Stomach (tissue), 9 donors: ENCODE data around the gene SLC7A14. TPM values are rescaled to one million over a fixed set of nuclear protein-coding genes. Genes with fewer than 3 reads are reported as not detected.
"Not testable (repeated sequence)": the region's sequence is repeated elsewhere in the genome, so short reads cannot be mapped to it uniquely, and the experiment has no call there.

Experiments
- DNase-seq, 2 donors: peaks; one replicate each; pipeline versions ENCODE4 v3.0.0 to v3.0.0-alpha.2; 2013 to 2019
- H3K27ac ChIP-seq, 5 donors: fragments of 200-600 bp in 4 of 5; sonication (generic) in 4 of 5; one replicate each; pipeline ENCODE4 v1.5.1; 2013 to 2019; ENCODE audit warnings: mild to moderate bottlenecking in 1 of 5, moderate library complexity in 1 of 5
- H3K27me3 ChIP-seq, 3 donors: fragments of 200-600 bp; sonication (generic); one replicate each; pipeline ENCODE4 v1.5.1; 2017 to 2019; ENCODE audit warnings: mixed run types in 1 of 3
- H3K36me3 ChIP-seq, 4 donors: fragments of 200-600 bp; sonication (generic); 1 replicate in 3 of 4; 2 replicates in 1 of 4; pipeline ENCODE4 v1.5.1; 2016 to 2019
- H3K4me1 ChIP-seq, 4 donors: fragments of 200-600 bp; sonication (generic); one replicate each; pipeline ENCODE4 v1.5.1; 2016 to 2019
- H3K4me3 ChIP-seq, 4 donors: fragments of 200-600 bp; sonication (generic) in 3 of 4; one replicate each; pipeline ENCODE4 v1.5.1; 2016 to 2019; ENCODE audit warnings: mild to moderate bottlenecking in 1 of 4
- H3K9me3 ChIP-seq, 4 donors: fragments of 200-600 bp; sonication (generic); one replicate each; pipeline ENCODE4 v1.5.1; 2016 to 2019
- EP300 ChIP-seq: sonication (generic); formaldehyde crosslinking; IDR thresholded peaks from one replicate; pipeline ENCODE4 v1.6.1; 2017; ENCODE audit warnings: antibody characterized with exemption
- POLR2A ChIP-seq, 4 donors: fragments of 450-650 bp; IDR thresholded peaks; one replicate each; pipeline ENCODE4 v1.6.1; 2016; ENCODE audit warnings: antibody characterized with exemption in 4 of 4, control low read depth in 2 of 4, mild to moderate bottlenecking in 1 of 4, moderate library complexity in 1 of 4
- POLR2AphosphoS5 ChIP-seq, 3 donors: sonication (generic); formaldehyde crosslinking; IDR thresholded peaks; one replicate each; pipeline ENCODE4 v1.6.1; 2016; ENCODE audit warnings: antibody characterized with exemption in 3 of 3
- WGBS, 5 donors: extraction: QIAGEN DNeasy Blood & Tissue Kit in 3 of 5; methylation state at CpG; one replicate each; pipeline versions ENCODE4 v1.1.5 to v1.1.7; 2013 to 2018; 5-methylcytosine and 5-hydroxymethylcytosine counted together
- intact Hi-C: fragments of 100-400 bp; cut with DNase I; formaldehyde crosslinking; loops from one replicate; pipeline ENCODE4 v1.15.1; 2023; ENCODE audit warnings: low total_unique reads
- polyA plus RNA-seq, 3 donors: library from polyadenylated mRNA; stranded (reverse); fragments of 200-250 nt; gene quantifications; one replicate each; pipeline ENCODE4 v1.2.3, GENCODE V29; 2013
- total RNA-seq, 5 donors: library from RNA; depleted of rRNA; stranded (reverse); fragments of >200 nt; gene quantifications; one replicate each; pipeline versions ENCODE4 v1.1.0 to v1.2.3, GENCODE V29; 2014 to 2016
- TF ChIP-seq, protein P1 (sequence below), 7 experiments: fragments of 450-650 bp in 4 of 7; fragments of 200-600 bp in 3 of 7; sonication (generic) in 3 of 7; IDR thresholded peaks; one replicate each; pipeline ENCODE4 v1.5.1; 2016 to 2019; ENCODE audit warnings: antibody characterized with exemption in 7 of 7, control low read depth in 2 of 7, mild to moderate bottlenecking in 1 of 7
- donor health status: healthy with polysubstance abuse.
- donor health status: Bipolar disorder and iron deficiency.
- donor health status: healthy.

The SLC7A14 gene
- total and polyA plus RNA-seq, 8 donors, result 0.10 to 2.4 (median 0.43) TPM; not detected in 5

DNA sequence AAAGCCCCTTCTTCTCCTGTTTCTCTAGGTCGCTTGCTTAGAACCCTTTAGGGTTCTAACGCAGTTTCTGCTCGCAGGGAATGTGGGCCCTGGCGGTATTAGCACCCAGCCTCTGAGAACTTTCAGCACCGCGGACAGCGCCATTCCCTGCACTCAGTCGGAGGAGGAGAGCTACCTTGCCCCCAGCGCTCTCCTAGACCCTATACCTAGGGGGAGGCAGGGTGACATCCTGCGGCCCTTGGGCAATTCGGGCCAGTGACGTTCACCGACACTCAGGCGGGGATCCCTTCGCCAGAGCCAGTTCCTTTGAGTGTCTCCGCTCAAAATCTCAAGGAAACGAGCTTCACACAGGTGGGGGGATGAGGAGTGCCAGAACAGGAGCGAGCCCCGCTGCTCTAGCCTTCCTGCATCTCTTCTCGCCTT lies 1.3 kb downstream of the SLC7A14 start:
- Histone ChIP-seq H3K4me1 (peaks cover 0 to 17% (median 7%) of the 10 kb centered on the region in 4 donors), H3K9me3 (peaks cover 0 to 16% (median 3%) of the 10 kb centered on the region in 4 donors), H3K36me3 (no peaks in the 10 kb centered on the region), H3K27ac (no peak overlapping the region), H3K4me3 (peak overlapping the region in 1 of 4 donors; percentile 31), H3K27me3 (peaks cover 15 to 69% (median 36%) of the 10 kb centered on the region in 3 donors)
- DNase-seq, result peak; percentile 64 to 90
- intact Hi-C loops, result no loop called here
- TF ChIP-seq POLR2AphosphoS5 (IDR thresholded peaks at IDR 0.05) (no peak), EP300 (no peak), POLR2A (IDR thresholded peaks at IDR 0.05) (no peak)
- TF ChIP-seq, protein P1, sequence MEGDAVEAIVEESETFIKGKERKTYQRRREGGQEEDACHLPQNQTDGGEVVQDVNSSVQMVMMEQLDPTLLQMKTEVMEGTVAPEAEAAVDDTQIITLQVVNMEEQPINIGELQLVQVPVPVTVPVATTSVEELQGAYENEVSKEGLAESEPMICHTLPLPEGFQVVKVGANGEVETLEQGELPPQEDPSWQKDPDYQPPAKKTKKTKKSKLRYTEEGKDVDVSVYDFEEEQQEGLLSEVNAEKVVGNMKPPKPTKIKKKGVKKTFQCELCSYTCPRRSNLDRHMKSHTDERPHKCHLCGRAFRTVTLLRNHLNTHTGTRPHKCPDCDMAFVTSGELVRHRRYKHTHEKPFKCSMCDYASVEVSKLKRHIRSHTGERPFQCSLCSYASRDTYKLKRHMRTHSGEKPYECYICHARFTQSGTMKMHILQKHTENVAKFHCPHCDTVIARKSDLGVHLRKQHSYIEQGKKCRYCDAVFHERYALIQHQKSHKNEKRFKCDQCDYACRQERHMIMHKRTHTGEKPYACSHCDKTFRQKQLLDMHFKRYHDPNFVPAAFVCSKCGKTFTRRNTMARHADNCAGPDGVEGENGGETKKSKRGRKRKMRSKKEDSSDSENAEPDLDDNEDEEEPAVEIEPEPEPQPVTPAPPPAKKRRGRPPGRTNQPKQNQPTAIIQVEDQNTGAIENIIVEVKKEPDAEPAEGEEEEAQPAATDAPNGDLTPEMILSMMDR (IDR thresholded peaks at IDR 0.05), result no peak
- 2 to 14% (median 4%) methylated on average over 12 to 20 of the region's 20 CpGs for WGBS, 5 donors

DNA sequence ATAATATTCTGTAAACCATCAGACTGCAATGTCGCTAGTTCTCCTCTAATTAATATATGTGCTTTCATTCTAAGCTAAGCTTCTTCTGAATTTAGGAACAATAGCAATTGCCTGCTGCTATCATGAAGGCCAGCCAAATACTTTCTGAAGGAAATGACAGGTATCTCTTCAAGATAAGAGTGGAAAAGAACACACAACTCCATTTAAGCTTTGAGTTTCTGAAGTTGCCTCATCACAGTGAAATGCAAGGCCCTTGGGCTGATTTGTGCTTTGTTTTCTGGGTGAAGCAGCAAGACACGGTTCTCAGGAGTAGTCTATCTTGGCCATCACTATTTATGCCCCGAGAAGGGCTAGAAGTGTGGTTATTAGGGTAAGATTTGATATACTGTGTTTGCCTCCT lies 6.2 kb downstream of the SLC7A14 start:
- H3K27ac ChIP-seq, result no peak overlapping the region
- peaks cover 0 to 4% (median 1%) of the 10 kb centered on the region in 4 donors for H3K4me1 ChIP-seq
- peaks cover 0 to 28% (median 11%) of the 10 kb centered on the region in 3 donors for H3K27me3 ChIP-seq
- peaks cover 0 to 7% (median under 1%) of the 10 kb centered on the region in 4 donors for H3K9me3 ChIP-seq
- intact Hi-C loops, result no loop called here
- TF ChIP-seq POLR2A (IDR thresholded peaks at IDR 0.05), result no peak
- no peak for DNase-seq
- H3K4me3 ChIP-seq, result no peak overlapping the region
- no peaks in the 10 kb centered on the region for H3K36me3 ChIP-seq
- 56 to 68% (median 63%) methylated on average over 3 of the region's 3 CpGs for WGBS, 5 donors

DNA sequence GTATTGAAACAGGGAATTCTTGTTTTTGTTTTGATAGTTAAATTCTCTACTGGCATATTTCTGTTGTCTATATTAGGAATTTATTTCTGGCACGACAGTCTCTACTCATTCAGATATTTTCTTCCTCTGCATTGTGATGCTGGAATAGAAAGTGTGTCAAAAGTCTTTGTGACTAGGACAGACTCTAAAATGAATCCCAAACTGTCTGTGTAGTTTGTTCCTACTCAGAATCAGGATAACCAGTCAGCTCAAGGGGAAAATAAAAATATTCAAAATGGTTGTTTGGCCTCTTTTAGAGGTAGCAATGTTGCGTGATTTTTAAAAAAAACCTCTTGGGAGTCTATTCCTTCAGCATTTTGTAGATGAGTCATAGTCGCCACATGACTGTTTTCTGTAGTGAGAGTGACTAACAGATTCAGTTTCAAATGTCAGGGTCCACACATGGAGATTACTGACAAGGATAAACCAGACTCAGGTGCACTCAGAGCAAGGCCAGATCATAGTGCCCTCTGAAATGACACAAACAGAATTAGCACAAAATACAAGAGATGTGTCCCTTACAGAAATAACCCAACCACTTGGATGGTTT lies 13.1 kb downstream of the SLC7A14 start:
- Histone ChIP-seq H3K4me1 (no peaks in the 10 kb centered on the region), H3K27ac (no peak overlapping the region), H3K9me3 (no peaks in the 10 kb centered on the region), H3K27me3 (peaks cover 0 to 3% (median 0%) of the 10 kb centered on the region in 3 donors), H3K4me3 (no peak overlapping the region), H3K36me3 (no peaks in the 10 kb centered on the region)
- TF ChIP-seq POLR2AphosphoS5 (IDR thresholded peaks at IDR 0.05) (no peak), POLR2A (IDR thresholded peaks at IDR 0.05) (no peak), EP300 (no peak)
- TF ChIP-seq, protein P1 (IDR thresholded peaks at IDR 0.05), result no peak
- WGBS, 5 donors, result 62 to 69% (median 67%) methylated on average over 3 of the region's 3 CpGs
- intact Hi-C loops, result no loop called here
- no peak for DNase-seq

DNA sequence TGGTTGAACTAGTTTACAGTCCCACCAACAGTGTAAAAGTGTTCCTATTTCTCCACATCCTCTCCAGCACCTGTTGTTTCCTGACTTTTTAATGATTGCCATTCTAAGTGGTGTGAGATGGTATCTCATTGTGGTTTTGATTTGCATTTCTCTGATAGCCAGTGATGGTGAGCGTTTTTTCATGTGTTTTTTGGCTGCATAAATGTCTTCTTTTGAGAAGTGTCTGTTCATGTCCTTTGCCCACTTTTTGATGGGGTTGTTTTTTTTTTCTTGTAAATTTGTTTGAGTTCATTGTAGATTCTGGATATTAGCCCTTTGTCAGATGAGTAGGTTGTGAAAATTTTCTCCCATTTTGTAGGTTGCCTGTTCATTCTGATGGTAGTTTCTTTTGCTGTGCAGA lies 18.3 kb downstream of the SLC7A14 start:
- H3K36me3 ChIP-seq, H3K4me1 ChIP-seq, H3K27me3 ChIP-seq, H3K9me3 ChIP-seq, H3K27ac ChIP-seq, DNase-seq, intact Hi-C loops, H3K4me3 ChIP-seq: not testable (repeated sequence)
- 29 to 100% (median 37%) methylated on average over 1 of the region's 1 CpG; no CpG with 5 or more reads in 1 of the 5 donors for WGBS, 5 donors

DNA sequence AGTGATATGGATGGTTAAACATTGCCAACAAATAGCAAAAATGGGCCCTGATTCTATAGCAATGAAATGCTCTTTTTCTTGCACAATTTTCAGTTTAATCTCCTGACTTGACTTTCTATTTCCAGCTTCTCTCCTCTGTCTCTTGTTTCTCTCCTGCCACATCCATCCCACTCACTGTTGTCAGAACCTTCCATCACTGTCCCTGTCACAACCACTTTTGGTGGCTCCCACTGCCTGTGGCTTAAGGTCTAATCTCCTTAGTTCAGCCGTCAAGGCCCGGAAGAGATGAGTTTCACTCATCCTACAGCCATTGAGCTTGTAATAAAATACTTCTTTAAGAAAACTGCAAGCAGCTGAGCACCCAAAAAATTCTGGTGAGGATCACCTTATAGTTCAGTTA lies 19.5 kb downstream of the SLC7A14 start:
- Histone ChIP-seq H3K27ac (no peak overlapping the region), H3K36me3 (no peaks in the 10 kb centered on the region), H3K4me3 (no peak overlapping the region), H3K27me3 (no peaks in the 10 kb centered on the region), H3K4me1 (no peaks in the 10 kb centered on the region), H3K9me3 (no peaks in the 10 kb centered on the region)
- TF ChIP-seq POLR2A (IDR thresholded peaks at IDR 0.05) (no peak), POLR2AphosphoS5 (IDR thresholded peaks at IDR 0.05) (no peak), EP300 (no peak)
- TF ChIP-seq, protein P1 (IDR thresholded peaks at IDR 0.05), result no peak
- intact Hi-C loops, result no loop called here
- DNase-seq, result no peak
- 90 to 100% (median 95%) methylated on average over 2 of the region's 2 CpGs for WGBS, 5 donors
